ENCODE data around the gene CUL9. TPM values are rescaled to one million over a fixed set of nuclear protein-coding genes. Genes with fewer than 3 reads are reported as not detected.

CUL9 gene
- total RNA-seq, 1 donor from 2014 or later = 57.0 TPM

- H3K9me3 Mint-ChIP-seq (ENCODE audit: low read depth) = no peaks in the 10 kb centered on the region
- H3K27ac Mint-ChIP-seq = no peak overlapping the region
- no peak overlapping the region for H3K4me3 Mint-ChIP-seq (ENCODE audit: low read depth)
- H3K36me3 Mint-ChIP-seq (ENCODE audit: insufficient read depth) = peaks cover 23% of the 10 kb centered on the region
- no peak for TF ChIP-seq CTCF (IDR thresholded peaks at IDR 0.05; ENCODE audit: unreplicated experiment)
- DNase-seq (ENCODE audit: low spot score, unreplicated experiment) = no peak
- H3K27me3 Mint-ChIP-seq = no peaks in the 10 kb centered on the region
- no peaks in the 10 kb centered on the region for H3K4me1 Mint-ChIP-seq (ENCODE audit: low read depth)
Observed at GRCh38 chr6:43199912-43200311, 17.9 kb downstream of the CUL9 start.

- no peak for DNase-seq (ENCODE audit: low spot score, unreplicated experiment)
- Mint-ChIP-seq H3K36me3 (ENCODE audit: insufficient read depth) (peaks cover 22% of the 10 kb centered on the region), H3K27me3 (no peaks in the 10 kb centered on the region), H3K9me3 (ENCODE audit: low read depth) (no peaks in the 10 kb centered on the region), H3K27ac (no peak overlapping the region), H3K4me1 (ENCODE audit: low read depth) (no peaks in the 10 kb centered on the region), H3K4me3 (ENCODE audit: low read depth) (no peak overlapping the region)
- TF ChIP-seq CTCF (IDR thresholded peaks at IDR 0.05; ENCODE audit: unreplicated experiment) = no peak
Observed at GRCh38 chr6:43200541-43200940, 18.5 kb downstream of the CUL9 start.

GRCh38 chr6:43202451-43202850 lies 20.5 kb downstream of the CUL9 start:
- TF ChIP-seq CTCF (IDR thresholded peaks at IDR 0.05; ENCODE audit: unreplicated experiment) = no peak
- H3K4me1 Mint-ChIP-seq (ENCODE audit: low read depth) = no peaks in the 10 kb centered on the region
- H3K27ac Mint-ChIP-seq = no peak overlapping the region
- H3K9me3 Mint-ChIP-seq (ENCODE audit: low read depth) = no peaks in the 10 kb centered on the region
- peaks cover 25% of the 10 kb centered on the region for H3K36me3 Mint-ChIP-seq (ENCODE audit: insufficient read depth)
- DNase-seq (ENCODE audit: low spot score, unreplicated experiment) = no peak
- no peak overlapping the region for H3K4me3 Mint-ChIP-seq (ENCODE audit: low read depth)
- no peaks in the 10 kb centered on the region for H3K27me3 Mint-ChIP-seq

- no peak for TF ChIP-seq CTCF (IDR thresholded peaks at IDR 0.05; ENCODE audit: unreplicated experiment)
- peaks cover 26% of the 10 kb centered on the region for H3K36me3 Mint-ChIP-seq (ENCODE audit: insufficient read depth)
Observed at GRCh38 chr6:43203029-43203717, 21.2 kb downstream of the CUL9 start.

DNA sequence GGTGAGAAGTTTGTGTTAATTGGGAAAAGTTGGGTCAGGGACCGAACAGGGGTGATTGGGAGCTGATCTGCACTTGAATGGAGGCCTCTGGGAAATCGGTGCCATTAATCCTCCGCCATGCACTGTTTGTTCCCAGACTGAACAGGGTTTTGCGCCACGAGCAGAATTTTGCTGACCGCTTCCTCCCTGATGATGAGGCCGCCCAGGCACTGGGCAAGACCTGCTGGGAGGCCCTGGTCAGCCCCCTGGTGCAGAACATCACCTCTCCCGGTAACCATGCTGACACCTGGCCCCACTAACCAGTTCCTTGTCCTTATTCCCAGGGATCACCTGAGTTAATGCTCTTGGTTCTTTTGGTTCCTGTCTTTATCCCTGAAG lies 21.7 kb downstream of the CUL9 start:
- Mint-ChIP-seq H3K4me1 (ENCODE audit: low read depth) (no peaks in the 10 kb centered on the region), H3K9me3 (ENCODE audit: low read depth) (no peaks in the 10 kb centered on the region), H3K27me3 (no peaks in the 10 kb centered on the region), H3K27ac (no peak overlapping the region), H3K36me3 (ENCODE audit: insufficient read depth) (peaks cover 26% of the 10 kb centered on the region), H3K4me3 (ENCODE audit: low read depth) (no peak overlapping the region)
- DNase-seq (ENCODE audit: low spot score, unreplicated experiment) = no peak
- no peak for TF ChIP-seq CTCF (IDR thresholded peaks at IDR 0.05; ENCODE audit: unreplicated experiment)

More at GRCh38 chr6:43203029-43203717, 21.2 kb downstream of the CUL9 start:
- Mint-ChIP-seq H3K4me3 (ENCODE audit: low read depth) (no peak overlapping the region), H3K9me3 (ENCODE audit: low read depth) (no peaks in the 10 kb centered on the region), H3K4me1 (ENCODE audit: low read depth) (no peaks in the 10 kb centered on the region), H3K27ac (no peak overlapping the region), H3K27me3 (no peaks in the 10 kb centered on the region)
- no peak for DNase-seq (ENCODE audit: low spot score, unreplicated experiment)

Data from progenitor cell of endocrine pancreas (in vitro differentiated cells).